ENCODE measurements around the gene UNC80. TPM values are rescaled to one million over a fixed set of nuclear protein-coding genes. Genes with fewer than 3 reads are reported as not detected.

UNC80 gene
- polyA plus RNA-seq, 1 donor from 2014 or later = 10.4 TPM

DNA sequence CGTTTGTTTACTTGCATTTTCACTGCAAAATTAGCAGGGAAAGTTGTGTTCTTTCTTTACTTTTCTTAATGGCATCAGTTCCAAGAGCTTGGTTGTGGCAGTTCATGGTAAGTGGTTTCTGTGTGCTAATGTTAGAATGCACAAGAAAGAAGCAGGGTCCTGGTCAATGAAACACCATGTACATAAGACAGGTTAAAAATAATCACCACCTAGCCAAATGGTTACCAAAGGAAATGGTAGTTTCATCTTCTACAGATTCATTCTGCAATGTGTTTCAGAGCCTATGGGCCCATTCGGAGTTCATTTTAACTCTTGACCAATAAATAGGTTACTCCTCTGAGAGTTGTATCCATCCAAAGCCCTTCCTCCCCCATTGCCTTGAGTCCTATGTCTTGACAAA, 212.7 kb downstream of the UNC80 start:
- Histone ChIP-seq H3K27ac (ENCODE audit: low read length) (no peak overlapping the region), H3K9me3 (ENCODE audit: low read length) (no peaks in the 10 kb centered on the region), H2AFZ (ENCODE audit: low read depth, low read length) (no peak overlapping the region), H3K4me3 (ENCODE audit: low read length) (no peak overlapping the region), H3K9me2 (ENCODE audit: insufficient read depth, low read length) (no peaks in the 10 kb centered on the region), H3K79me2 (replicated peaks; ENCODE audit: insufficient read depth, low read length) (no peaks in the 10 kb centered on the region), H3K36me3 (ENCODE audit: insufficient read depth, low read length) (no peaks in the 10 kb centered on the region), H3F3A (ENCODE audit: insufficient read depth, low read length, poor library complexity, severe bottlenecking) (no peaks in the 10 kb centered on the region), H4K20me1 (ENCODE audit: insufficient read depth) (no peaks in the 10 kb centered on the region), H3K27me3 (ENCODE audit: insufficient read depth, low read depth, low read length) (no peaks in the 10 kb centered on the region), H3K4me2 (ENCODE audit: low read length) (no peak overlapping the region), H3K9ac (ENCODE audit: low read length) (no peak overlapping the region)
- TF ChIP-seq SMC3 (conservative IDR thresholded peaks at IDR 0.05; ENCODE audit: poor library complexity) (no peak), POLR2AphosphoS5 (IDR thresholded peaks at IDR 0.05) (no peak), EZH2 (IDR thresholded peaks at IDR 0.05; ENCODE audit: borderline replicate concordance, insufficient read depth, low read length, poor library complexity, severe bottlenecking) (no peak), CTCF (IDR thresholded peaks at IDR 0.05; ENCODE audit: poor library complexity, severe bottlenecking) (no peak), RAD21 (conservative IDR thresholded peaks at IDR 0.05) (no peak), MXI1 (conservative IDR thresholded peaks at IDR 0.05; ENCODE audit: poor library complexity, severe bottlenecking) (no peak), TAF1 (IDR thresholded peaks at IDR 0.05; ENCODE audit: low read depth) (no peak), EP300 (conservative IDR thresholded peaks at IDR 0.05; ENCODE audit: poor library complexity, severe bottlenecking) (no peak)
- TF ChIP-seq, protein P1, sequence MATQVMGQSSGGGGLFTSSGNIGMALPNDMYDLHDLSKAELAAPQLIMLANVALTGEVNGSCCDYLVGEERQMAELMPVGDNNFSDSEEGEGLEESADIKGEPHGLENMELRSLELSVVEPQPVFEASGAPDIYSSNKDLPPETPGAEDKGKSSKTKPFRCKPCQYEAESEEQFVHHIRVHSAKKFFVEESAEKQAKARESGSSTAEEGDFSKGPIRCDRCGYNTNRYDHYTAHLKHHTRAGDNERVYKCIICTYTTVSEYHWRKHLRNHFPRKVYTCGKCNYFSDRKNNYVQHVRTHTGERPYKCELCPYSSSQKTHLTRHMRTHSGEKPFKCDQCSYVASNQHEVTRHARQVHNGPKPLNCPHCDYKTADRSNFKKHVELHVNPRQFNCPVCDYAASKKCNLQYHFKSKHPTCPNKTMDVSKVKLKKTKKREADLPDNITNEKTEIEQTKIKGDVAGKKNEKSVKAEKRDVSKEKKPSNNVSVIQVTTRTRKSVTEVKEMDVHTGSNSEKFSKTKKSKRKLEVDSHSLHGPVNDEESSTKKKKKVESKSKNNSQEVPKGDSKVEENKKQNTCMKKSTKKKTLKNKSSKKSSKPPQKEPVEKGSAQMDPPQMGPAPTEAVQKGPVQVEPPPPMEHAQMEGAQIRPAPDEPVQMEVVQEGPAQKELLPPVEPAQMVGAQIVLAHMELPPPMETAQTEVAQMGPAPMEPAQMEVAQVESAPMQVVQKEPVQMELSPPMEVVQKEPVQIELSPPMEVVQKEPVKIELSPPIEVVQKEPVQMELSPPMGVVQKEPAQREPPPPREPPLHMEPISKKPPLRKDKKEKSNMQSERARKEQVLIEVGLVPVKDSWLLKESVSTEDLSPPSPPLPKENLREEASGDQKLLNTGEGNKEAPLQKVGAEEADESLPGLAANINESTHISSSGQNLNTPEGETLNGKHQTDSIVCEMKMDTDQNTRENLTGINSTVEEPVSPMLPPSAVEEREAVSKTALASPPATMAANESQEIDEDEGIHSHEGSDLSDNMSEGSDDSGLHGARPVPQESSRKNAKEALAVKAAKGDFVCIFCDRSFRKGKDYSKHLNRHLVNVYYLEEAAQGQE (IDR thresholded peaks at IDR 0.05; ENCODE audit: borderline replicate concordance) = no peak

DNA sequence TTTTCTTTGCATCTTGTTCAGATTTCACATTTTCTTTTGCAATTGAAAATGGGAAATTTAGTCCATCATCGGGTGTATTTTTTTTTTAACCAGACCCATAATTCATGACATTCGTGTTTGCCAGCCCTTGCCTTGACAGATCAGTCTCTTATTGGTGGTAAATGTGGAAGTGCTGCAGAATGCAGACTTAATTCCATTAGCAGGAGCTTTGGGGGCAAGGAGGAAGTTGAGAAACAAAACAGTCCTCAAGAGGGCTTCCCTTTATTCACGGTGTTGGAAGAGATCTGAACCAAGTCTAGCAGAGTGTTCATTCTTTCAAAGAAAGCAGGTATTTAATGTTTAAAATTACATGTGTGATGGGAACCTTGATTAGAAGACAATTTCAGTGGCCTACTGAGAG, 214.2 kb downstream of the UNC80 start:
- Histone ChIP-seq H3K4me3 (ENCODE audit: low read length) (no peak overlapping the region), H3K27ac (ENCODE audit: low read length) (no peak overlapping the region), H4K20me1 (ENCODE audit: insufficient read depth) (no peaks in the 10 kb centered on the region), H3K9me3 (ENCODE audit: low read length) (no peaks in the 10 kb centered on the region), H3F3A (ENCODE audit: insufficient read depth, low read length, poor library complexity, severe bottlenecking) (no peaks in the 10 kb centered on the region), H3K79me2 (replicated peaks; ENCODE audit: insufficient read depth, low read length) (no peaks in the 10 kb centered on the region), H3K27me3 (ENCODE audit: insufficient read depth, low read depth, low read length) (no peaks in the 10 kb centered on the region), H3K36me3 (ENCODE audit: insufficient read depth, low read length) (no peaks in the 10 kb centered on the region), H3K4me2 (ENCODE audit: low read length) (no peak overlapping the region), H3K9me2 (ENCODE audit: insufficient read depth, low read length) (no peaks in the 10 kb centered on the region), H2AFZ (ENCODE audit: low read depth, low read length) (no peak overlapping the region), H3K9ac (ENCODE audit: low read length) (no peak overlapping the region)
- TF ChIP-seq CTCF (IDR thresholded peaks at IDR 0.05; ENCODE audit: poor library complexity, severe bottlenecking) (no peak), TAF1 (IDR thresholded peaks at IDR 0.05; ENCODE audit: low read depth) (no peak), MXI1 (conservative IDR thresholded peaks at IDR 0.05; ENCODE audit: poor library complexity, severe bottlenecking) (no peak), POLR2AphosphoS5 (IDR thresholded peaks at IDR 0.05) (no peak), RAD21 (conservative IDR thresholded peaks at IDR 0.05) (no peak), SMC3 (conservative IDR thresholded peaks at IDR 0.05; ENCODE audit: poor library complexity) (no peak), EZH2 (IDR thresholded peaks at IDR 0.05; ENCODE audit: borderline replicate concordance, insufficient read depth, low read length, poor library complexity, severe bottlenecking) (no peak), EP300 (conservative IDR thresholded peaks at IDR 0.05; ENCODE audit: poor library complexity, severe bottlenecking) (no peak)
- TF ChIP-seq, protein P1 (IDR thresholded peaks at IDR 0.05; ENCODE audit: borderline replicate concordance) = no peak
